Subcutaneous adipose tissue (tissue), 4 donors: ENCODE results near the gene CDADC1. TPM values are rescaled to one million over a fixed set of nuclear protein-coding genes. Genes with fewer than 3 reads are reported as not detected.

ENCODE experiments used
- total RNA-seq, 4 donors: library from RNA; depleted of rRNA; stranded (reverse); fragments of >200 nt; gene quantifications; one replicate each; pipeline ENCODE4 v1.1.0, GENCODE V29; 2016
- TF ChIP-seq, protein P1 (sequence below): fragments of 450-650 bp; IDR thresholded peaks from one replicate; pipeline ENCODE4 v1.5.1; 2016; ENCODE audit warnings: low read depth, mild to moderate bottlenecking, control low read depth, antibody characterized with exemption, moderate library complexity

The CDADC1 gene
- total RNA-seq, 4 donors from 2014 or later: 7.0 to 11.2 (median 9.5) TPM

GRCh38 chr13:49240017-49240416 lies 7.7 kb upstream of the CDADC1 start:
- TF ChIP-seq, protein P1, sequence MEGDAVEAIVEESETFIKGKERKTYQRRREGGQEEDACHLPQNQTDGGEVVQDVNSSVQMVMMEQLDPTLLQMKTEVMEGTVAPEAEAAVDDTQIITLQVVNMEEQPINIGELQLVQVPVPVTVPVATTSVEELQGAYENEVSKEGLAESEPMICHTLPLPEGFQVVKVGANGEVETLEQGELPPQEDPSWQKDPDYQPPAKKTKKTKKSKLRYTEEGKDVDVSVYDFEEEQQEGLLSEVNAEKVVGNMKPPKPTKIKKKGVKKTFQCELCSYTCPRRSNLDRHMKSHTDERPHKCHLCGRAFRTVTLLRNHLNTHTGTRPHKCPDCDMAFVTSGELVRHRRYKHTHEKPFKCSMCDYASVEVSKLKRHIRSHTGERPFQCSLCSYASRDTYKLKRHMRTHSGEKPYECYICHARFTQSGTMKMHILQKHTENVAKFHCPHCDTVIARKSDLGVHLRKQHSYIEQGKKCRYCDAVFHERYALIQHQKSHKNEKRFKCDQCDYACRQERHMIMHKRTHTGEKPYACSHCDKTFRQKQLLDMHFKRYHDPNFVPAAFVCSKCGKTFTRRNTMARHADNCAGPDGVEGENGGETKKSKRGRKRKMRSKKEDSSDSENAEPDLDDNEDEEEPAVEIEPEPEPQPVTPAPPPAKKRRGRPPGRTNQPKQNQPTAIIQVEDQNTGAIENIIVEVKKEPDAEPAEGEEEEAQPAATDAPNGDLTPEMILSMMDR: no peak

DNA sequence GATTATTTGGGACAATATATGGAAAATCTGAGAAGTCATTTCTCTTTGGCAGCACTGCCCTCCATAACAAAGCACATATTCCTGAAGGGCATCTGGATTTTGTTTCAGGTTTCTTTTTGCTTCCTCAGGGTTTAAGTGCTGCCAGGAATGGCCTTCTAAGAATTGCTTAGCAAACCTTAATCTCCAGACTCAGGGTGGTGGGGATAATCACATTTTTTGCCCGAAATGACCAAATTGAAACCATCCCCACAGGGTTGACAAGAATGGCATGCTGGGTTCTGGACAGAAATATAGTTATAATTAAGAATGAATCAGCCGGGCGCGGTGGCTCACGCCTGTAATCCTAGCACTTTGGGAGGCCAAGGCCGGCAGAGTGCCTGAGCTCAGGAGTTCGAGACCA lies 6.4 kb upstream of the CDADC1 start:
- TF ChIP-seq, protein P1: no peak

GRCh38 chr13:49245101-49245500 lies 2.6 kb upstream of the CDADC1 start:
- TF ChIP-seq, protein P1: no peak

- TF ChIP-seq, protein P1: no peak
Measured at GRCh38 chr13:49246850-49247642, 679 bp upstream of the CDADC1 start.

- TF ChIP-seq, protein P1: no peak
Measured at GRCh38 chr13:49248622-49249002, 887 bp downstream of the CDADC1 start.

DNA sequence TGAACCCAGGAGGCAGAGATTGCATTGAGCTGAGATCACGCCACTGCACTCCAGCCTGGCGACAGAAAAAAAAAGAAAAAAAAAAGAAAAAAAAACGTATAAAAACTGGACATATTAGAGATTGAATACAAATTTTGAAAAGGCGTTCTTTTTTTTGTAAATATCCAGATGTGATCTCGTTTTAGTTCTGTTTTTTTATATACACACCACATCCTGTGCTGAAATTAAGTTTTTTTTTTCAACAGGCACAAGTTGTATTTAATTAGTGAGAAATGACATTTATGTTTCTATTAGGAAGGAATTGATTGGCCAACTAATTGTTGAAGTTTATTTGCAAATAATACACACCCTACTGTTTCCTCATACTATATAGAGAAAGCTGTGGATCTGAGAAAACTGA lies 3.6 kb downstream of the CDADC1 start:
- TF ChIP-seq, protein P1: no peak

DNA sequence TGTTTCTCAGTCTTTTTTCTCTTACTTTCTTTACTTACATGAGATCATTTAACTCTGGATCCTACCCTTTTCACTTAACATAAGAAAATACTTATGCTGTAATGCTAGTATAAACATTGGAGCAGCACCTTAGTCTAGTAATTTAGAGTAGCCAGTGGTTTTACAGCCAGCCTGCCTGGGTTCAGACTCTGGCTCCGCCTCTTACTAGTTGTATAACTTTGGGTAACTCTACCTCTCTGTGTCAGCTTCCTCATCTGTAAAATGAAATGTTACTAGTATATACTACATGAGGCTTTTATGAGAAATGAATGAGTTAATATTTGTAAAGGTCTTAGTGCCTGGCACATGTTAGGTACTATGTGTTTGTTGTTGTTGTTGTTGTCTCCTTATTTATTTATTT lies 5.6 kb downstream of the CDADC1 start:
- TF ChIP-seq, protein P1: no peak
